C4-2B (cell line): ENCODE measurements around the gene LRRC23.

Experiments
- H3K27ac ChIP-seq: fragments of 450-650 bp; 2 replicates; pipeline ENCODE4 v1.5.1; 2017
- CTCF ChIP-seq: fragments of 450-650 bp; conservative IDR thresholded peaks from 2 replicates; pipeline ENCODE4 v1.5.1; 2017; ENCODE audit warnings: mild to moderate bottlenecking
- ZFX ChIP-seq: fragments of 450-650 bp; IDR thresholded peaks from 2 replicates; pipeline ENCODE4 v1.6.1; 2017

LRRC23 gene

GRCh38 chr12:6936194-6936635, 31.6 kb downstream of the LRRC23 start:
- H3K27ac ChIP-seq: peak overlapping the region; percentile 86; the same call in 1 of the 2 replicates

DNA sequence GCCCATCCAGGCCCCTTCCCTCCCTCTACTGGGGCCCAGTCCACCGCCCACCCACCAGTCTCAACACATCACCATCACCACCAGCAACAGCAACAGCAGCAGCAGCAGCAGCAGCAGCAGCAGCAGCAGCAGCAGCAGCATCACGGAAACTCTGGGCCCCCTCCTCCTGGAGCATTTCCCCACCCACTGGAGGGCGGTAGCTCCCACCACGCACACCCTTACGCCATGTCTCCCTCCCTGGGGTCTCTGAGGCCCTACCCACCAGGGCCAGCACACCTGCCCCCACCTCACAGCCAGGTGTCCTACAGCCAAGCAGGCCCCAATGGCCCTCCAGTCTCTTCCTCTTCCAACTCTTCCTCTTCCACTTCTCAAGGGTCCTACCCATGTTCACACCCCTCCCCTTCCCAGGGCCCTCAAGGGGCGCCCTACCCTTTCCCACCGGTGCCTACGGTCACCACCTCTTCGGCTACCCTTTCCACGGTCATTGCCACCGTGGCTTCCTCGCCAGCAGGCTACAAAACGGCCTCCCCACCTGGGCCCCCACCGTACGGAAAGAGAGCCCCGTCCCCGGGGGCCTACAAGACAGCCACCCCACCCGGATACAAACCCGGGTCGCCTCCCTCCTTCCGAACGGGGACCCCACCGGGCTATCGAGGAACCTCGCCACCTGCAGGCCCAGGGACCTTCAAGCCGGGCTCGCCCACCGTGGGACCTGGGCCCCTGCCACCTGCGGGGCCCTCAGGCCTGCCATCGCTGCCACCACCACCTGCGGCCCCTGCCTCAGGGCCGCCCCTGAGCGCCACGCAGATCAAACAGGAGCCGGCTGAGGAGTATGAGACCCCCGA, 32.2 kb downstream of the LRRC23 start:
- no peak for TF ChIP-seq CTCF
- TF ChIP-seq ZFX: no peak
- peak overlapping the region; percentile 86 for H3K27ac ChIP-seq

More at GRCh38 chr12:6936194-6936635, 31.6 kb downstream of the LRRC23 start:
- TF ChIP-seq CTCF (no peak), ZFX (no peak)

GRCh38 chr12:6937481-6938352, 33.1 kb downstream of the LRRC23 start:
- peak overlapping the region; percentile 86 for H3K27ac ChIP-seq
- TF ChIP-seq ZFX: peak; percentile 73; the same call in 1 of the 2 replicates
- TF ChIP-seq CTCF: peak; percentile 98

GRCh38 chr12:6938353-6939190, 34.0 kb downstream of the LRRC23 start:
- TF ChIP-seq ZFX: no peak
- peak; percentile 32 for TF ChIP-seq CTCF
- peak overlapping the region; percentile 86 for H3K27ac ChIP-seq

- TF ChIP-seq ZFX (no peak), CTCF (no peak)
- H3K27ac ChIP-seq: no peak overlapping the region; the same call in 1 of the 2 replicates
These were observed 34.5 kb downstream of the LRRC23 start for GRCh38 chr12:6939191-6939540.

GRCh38 chr12:6941267-6941666, 36.6 kb downstream of the LRRC23 start:
- H3K27ac ChIP-seq: no peak overlapping the region; the same call in 1 of the 2 replicates
- TF ChIP-seq CTCF (no peak), ZFX (no peak)
